HG02610 (cell line): ENCODE results near the gene SLC6A16.
"Not testable (repeated sequence)": the region's sequence is repeated elsewhere in the genome, so short reads cannot be mapped to it uniquely, and the experiment has no call there.

Source experiments
- ATAC-seq: cut with Tn5 transposase; IDR thresholded peaks from one replicate; pipeline ENCODE4 v1.9.1; 2021; ENCODE audit warnings: mild to moderate bottlenecking, moderate library complexity; ENCODE audit not compliant: unreplicated experiment

The SLC6A16 gene

DNA sequence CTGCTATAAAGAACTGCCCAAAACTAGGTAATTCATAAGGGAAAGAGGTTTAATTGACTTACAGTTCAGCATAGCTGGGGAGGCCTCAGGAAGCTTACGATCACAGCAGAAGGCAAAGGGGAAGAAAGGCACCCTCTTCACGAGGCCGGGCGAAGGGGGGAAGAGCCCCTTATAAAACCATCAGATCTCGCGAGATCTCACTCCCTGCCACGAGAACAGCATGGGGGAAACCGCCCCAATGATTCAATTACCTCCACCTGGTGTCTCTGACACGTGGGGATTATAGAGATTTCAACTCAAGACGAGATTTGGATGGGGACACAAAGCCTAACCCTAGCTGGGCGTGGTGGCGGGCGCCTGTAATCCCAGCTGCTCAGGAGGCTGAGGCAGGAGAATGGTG, 42.8 kb downstream of the SLC6A16 start:
- no peak for ATAC-seq

DNA sequence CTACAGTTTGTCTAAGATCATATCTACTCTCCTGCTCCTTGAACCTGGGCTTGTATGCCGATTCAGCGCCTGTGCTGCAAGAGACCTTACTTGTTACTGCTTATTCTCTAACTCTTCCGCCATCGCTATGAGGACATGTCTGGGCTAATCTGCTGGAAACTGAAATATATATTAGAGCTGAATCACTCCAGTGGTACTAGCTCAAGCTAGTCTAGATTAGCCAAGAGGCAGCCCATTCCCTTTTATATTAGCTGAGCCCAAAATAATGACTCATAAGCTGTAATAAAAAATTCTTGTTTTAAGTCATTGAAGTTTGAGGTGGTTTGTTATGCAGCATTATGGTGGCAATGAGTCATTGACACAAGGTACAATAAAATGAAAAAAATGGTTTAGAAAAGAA, 52.8 kb downstream of the SLC6A16 start:
- ATAC-seq: no peak

DNA sequence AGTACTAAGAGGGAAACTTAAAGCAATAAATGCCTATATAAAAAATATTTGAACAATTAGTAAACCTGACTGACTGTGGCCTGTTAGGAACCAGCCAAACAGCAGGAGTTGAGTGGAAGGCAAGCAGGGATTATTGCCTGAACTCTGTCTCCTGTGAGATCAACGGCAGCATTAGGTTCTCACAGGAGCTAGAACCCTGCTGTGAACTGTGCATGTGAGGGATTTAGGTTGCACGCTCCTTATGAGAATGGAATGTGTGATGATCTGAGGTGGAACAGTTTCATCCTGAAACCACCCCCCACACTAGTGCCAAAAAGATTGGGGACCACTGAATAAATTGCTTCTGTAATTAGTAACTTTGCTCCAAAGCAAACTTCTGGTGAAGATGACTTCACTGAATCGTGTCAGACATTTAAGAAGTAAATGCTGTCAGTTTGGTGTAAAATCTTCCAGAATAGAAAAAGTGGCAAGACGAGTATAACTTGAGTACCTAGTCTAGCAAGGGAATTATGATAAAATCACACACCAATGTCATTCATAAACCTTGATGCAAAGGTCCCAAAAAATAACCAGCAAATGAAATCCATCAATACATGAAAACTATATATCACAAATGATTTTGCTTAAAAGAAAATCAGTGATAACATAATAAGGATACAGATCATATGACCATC, 53.8 kb downstream of the SLC6A16 start:
- ATAC-seq: no peak

DNA sequence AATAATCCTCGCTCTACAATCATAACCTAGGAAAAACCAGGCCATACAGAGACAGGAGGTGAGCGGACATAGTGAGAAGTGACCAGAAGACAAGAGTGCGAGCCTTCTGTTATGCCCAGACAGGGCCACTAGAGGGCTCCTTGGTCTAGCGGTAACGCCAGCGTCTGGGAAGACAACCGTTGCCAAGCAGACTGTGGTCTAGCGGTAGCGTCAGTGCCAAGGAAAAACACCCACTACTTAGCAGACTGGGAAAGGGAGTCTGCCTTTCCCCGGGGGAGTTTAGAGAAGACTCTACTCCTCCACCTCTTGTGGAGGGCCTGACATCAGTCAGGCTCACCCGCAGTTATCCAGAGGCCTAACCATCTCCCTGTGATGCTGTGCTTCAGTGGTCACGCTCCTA, 58.6 kb downstream of the SLC6A16 start:
- ATAC-seq: not testable (repeated sequence)

DNA sequence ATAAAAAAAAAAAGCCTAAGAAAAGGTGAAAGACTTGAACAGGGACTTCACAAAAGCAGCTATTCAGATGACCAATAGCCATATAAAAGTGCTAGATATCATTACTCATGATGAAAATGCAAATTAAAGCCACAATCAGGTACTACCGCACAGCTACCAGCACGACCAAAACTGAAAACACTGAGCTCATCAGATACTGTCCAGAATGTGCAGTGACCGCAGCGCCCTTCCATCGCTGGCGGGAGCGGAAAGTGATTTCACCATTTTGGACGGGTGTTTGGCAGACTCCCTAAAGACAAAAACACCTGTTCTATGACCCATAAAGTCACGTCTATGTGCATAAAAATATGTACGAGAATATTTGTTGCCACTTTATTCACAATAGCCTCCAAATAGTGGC, 60.7 kb downstream of the SLC6A16 start:
- no peak for ATAC-seq

- no peak for ATAC-seq
Observed at GRCh38 chr19:49261602-49262001, 63.4 kb downstream of the SLC6A16 start.

GRCh38 chr19:49256691-49257090, 68.3 kb downstream of the SLC6A16 start:
- ATAC-seq: no peak

DNA sequence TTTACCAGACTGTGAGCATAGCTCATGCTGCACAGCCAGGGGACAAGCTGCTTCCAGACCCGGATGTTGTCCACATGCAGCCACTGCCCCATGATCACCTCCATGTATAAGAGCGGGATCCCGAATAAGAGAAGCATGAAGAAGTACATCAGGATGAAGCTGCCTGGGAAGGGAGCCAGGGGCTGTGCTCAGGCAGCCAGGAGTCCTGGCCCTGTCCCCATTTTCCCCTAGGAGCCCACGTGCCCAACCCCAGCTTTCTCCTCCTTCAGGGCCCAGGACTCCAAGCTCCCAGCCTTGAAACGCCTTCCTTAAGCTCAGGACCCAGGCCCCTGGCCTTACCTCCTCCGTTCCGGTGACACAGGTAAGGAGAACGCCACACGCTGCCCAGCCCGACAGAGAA, 69.3 kb downstream of the SLC6A16 start:
- no peak for ATAC-seq

GRCh38 chr19:49249933-49250332, 75.1 kb downstream of the SLC6A16 start:
- no peak for ATAC-seq

- ATAC-seq: no peak
Observed at GRCh38 chr19:49247676-49248075, 77.3 kb downstream of the SLC6A16 start.

DNA sequence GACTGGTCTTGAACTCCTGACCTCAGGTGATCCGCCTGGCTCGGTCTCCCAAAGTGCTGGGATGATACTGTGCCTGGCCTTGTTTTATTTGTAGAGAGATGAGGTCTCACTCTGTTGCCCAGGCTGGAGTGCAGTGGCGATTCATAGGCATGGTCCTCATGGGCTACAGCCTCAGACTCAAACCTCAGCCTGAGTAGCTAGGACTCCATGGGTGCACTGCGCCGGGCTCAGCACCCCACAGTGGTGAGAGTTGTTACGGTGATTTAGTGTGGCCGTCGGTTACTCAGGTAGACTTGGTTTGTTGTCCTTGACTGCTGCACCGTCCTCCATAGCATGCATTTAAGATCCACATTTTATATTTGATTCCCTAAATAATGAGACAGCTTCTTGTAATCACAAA, 80.7 kb downstream of the SLC6A16 start:
- no peak for ATAC-seq

DNA sequence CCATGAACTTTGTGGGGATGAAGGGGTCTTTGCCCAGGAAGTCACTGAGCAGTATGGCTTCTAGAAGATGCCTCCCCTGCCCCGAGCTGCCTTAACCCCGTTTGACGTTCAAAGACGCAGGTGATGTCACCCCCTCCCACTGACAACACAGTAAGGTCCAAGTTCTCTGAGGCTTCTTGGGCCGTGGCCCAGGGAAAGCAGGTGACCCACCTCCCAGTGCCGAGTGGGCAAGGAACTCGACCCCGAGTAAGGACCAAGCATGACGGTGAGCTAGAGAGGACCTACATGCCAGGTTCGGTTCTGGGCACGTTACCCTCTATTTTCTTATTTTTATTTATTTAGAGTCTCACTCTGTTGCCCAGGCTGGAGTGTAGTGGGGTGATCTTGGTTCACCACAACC, 81.3 kb downstream of the SLC6A16 start:
- no peak for ATAC-seq

GRCh38 chr19:49243129-49243528, 81.9 kb downstream of the SLC6A16 start:
- no peak for ATAC-seq

GRCh38 chr19:49241769-49242168, 83.2 kb downstream of the SLC6A16 start:
- ATAC-seq: no peak
